Glomerular visceral epithelial cell (primary cell): ENCODE data around the gene ZNF83.

Experiments
- DNase-seq: peaks from one replicate; pipeline ENCODE4 v3.0.0-alpha.2; 2016; ENCODE audit errors: extremely low spot score

Gene ZNF83

GRCh38 chr19:52569638-52569999 is 68.5 kb downstream of the ZNF83 start:
- DNase-seq = peak; percentile 3

GRCh38 chr19:52567921-52568320 is 70.2 kb downstream of the ZNF83 start:
- DNase-seq = no peak

GRCh38 chr19:52566588-52566987 is 71.6 kb downstream of the ZNF83 start:
- no peak for DNase-seq

- no peak for DNase-seq
Measured at GRCh38 chr19:52566121-52566520, 72.0 kb downstream of the ZNF83 start.
